ENCODE data around the gene IL1B.

IL1B gene

DNA sequence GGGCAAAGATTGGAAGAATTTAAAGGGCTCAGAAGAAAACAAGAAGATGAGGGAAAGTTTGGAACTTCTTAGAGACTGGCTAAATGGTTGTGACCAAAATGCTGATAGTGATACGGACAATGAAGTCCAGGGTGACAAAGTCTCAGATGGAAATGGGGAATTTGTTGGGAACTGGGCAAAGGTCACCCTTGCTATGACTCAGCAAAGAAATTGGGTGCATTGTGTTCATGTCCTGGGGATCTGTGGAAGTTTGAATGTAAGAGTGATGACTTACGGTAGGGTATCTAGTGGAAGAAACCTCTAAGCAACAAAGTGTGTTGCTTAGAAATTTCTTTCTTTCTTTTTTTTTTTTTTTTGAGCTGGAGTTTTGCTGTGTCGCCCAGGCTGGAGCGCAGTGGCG lies 46.3 kb downstream of the IL1B start:
- in situ Hi-C loops (cut with MboI; ENCODE audit: low pct_unique_long_range_greater_than_20kb, low sequenced_read_pairs), result no loop called here
- DNase-seq, result no peak

DNA sequence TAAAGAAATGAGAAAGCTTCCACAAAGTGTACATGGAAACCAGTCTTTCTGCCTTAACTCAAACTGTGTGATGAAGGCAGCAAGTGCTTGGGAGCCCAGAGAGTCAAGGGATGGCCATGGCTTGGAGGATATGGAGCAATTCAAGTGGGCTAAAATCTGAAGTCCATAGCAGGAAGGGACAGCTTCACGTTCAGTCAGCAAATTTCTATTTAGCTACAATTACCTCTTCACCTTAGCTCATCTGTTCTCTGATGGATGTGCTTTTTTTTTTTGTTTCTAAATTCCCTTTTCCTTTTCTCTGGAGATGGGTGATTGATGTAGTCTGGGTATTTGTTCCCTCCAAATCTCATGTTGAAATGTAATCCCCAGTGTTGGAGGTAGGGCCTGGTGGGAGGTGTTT lies 47.4 kb downstream of the IL1B start:
- in situ Hi-C loops (cut with MboI; ENCODE audit: low pct_unique_long_range_greater_than_20kb, low sequenced_read_pairs), result no loop called here
- no peak for DNase-seq

DNA sequence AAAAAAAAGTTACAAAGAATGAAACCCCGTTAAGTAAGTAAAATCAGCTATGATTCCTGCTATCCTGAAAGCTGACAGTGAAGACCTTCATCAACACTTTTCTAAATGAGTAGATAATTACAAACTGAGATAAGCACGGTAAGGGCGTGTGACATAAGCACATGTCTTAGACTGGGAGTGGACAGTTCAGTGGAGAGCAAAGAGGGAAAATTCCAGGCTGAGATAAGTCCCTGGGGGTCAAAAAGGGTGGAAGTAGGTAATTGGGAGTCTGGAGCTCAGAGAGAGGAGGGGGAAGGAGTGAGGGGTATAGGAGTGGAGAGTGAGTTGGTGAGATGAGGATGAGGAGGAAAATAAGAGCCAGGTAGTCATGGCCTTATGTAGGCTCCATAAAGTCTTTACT lies 47.9 kb downstream of the IL1B start:
- in situ Hi-C loops (cut with MboI; ENCODE audit: low pct_unique_long_range_greater_than_20kb, low sequenced_read_pairs), result no loop called here
- no peak for DNase-seq

DNA sequence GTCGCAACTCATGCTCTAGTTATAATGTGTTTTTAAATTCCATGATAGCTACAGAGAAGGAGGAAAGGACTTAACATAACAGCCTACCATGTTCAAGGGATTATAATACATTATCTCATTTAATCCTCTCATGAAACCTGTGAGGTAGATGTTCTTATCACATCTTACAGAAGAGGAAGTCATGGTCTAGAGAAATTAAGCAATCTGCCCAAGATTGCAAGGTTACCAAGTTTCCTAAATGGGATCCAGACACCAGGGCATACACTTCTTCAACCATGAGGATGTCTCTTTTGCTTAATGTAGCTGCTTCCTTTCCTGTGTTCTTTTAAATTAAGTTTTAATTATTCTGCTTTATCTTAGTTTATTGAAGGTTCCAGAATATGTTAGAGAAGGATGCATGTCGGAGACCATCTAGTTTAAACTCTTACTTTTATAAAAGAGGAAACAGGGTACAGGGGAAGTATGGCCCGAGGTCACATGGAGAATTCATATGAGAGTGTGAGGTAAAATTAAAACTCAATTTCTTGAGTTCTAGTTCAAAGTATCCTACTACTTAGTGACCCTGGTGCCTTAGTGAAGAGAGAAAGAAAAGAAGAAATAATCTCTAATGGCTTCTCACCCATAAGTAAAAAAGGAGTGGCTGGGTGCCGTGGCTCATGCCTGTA lies 48.7 kb downstream of the IL1B start:
- in situ Hi-C loops (cut with MboI; ENCODE audit: low pct_unique_long_range_greater_than_20kb, low sequenced_read_pairs), result no loop called here
- peak; percentile 88 for DNase-seq

DNA sequence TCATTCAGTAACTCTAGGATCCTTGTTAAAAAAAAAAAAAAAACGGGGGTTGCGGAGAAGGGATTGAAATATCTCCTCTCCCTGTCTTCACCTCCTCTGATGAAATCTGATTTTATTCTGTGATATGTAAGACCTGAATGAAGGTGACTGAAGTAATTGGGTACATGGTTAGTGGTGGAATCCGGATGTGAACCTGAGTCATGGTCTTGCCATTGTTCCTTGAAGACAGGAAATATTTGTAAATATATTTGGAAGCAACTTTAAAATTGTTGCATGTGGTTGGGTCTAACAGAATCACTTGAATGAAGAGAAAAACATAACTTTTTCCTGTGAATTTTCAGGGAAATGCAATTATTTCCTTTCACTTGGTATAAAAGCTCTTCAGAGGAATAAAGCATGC lies 49.3 kb downstream of the IL1B start:
- in situ Hi-C loops (cut with MboI; ENCODE audit: low pct_unique_long_range_greater_than_20kb, low sequenced_read_pairs), result no loop called here
- no peak for DNase-seq

DNA sequence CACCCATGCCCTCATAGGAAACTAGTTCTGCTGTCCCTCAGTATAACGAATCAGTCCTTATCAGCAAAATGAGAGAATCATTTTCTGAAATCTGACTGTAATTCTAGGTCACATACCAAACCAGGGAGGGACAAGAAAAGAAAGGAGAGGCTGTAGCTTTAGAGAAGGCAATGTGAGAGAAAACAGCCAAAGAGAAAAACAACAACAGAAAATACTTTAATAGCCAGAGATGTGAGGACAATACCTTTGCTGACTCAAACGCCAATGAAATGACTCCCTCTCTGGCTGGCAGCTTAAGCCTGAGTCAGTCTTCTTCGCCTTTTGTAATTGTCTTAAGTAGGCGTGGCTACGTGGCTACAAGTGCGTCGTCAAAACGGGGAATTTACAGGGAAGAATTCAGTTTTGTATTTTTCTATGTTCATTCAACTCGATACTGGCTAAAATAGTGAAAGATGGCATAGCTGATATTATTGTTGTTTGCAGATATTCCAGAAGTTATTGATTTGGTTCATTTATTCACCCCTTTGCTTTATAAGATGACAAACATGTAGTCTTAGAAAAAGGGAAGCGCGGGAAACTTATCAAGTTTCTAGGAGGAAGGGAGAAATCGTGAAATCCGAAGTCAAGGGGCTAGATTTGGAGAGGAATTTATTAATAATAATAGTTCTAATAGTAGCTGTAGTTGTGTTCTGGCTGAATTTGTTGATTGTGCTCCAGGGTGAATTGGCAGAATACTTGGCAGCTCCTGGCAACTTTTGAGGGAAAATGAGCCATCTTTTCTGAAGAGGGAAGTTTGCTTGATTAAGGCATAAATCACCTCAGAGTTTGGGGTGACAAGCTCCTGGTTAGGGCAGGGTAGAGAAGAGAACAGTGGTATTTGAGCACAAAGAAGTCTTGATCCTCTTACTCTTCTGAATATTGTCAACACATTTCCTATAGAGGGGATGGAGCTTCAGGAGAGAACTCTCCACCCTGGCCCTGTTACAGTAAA lies 52.1 kb downstream of the IL1B start, which contains the start of gene IL1A:
Gene IL1A, minus strand, starts transcription at position 295 of the 991 bp plus-strand sequence. CDS start 723 bp downstream, outside the sequence.
- in situ Hi-C loops (cut with MboI; ENCODE audit: low pct_unique_long_range_greater_than_20kb, low sequenced_read_pairs), result no loop called here
- DNase-seq, result no peak

DNA sequence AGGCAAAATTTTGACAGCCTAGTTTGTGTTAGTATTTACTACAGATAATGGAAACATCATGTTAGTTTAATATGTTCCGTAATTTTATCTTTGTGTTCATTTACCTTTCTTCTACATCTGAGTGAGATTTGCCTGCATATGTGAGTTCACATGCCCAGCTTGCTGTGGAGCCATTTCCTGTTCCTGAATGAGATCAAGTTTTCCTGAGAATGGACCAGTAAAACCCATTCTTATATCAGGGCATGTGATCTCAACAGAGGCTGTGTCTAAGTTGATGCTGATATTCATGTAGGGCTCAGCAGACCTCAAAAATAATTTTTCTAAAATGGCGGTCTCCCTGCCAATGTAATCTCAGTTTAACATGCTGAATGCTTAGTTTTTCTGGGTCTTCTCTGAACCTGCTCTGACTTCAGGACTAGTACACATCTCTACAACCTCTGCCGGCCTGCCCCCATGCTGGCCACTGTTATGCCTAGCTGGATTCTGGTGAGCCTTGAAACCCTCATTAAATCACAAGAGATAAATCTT lies 53.3 kb downstream of the IL1B start:
- in situ Hi-C loops (cut with MboI; ENCODE audit: low pct_unique_long_range_greater_than_20kb, low sequenced_read_pairs), result no loop called here
- DNase-seq, result no peak

DNA sequence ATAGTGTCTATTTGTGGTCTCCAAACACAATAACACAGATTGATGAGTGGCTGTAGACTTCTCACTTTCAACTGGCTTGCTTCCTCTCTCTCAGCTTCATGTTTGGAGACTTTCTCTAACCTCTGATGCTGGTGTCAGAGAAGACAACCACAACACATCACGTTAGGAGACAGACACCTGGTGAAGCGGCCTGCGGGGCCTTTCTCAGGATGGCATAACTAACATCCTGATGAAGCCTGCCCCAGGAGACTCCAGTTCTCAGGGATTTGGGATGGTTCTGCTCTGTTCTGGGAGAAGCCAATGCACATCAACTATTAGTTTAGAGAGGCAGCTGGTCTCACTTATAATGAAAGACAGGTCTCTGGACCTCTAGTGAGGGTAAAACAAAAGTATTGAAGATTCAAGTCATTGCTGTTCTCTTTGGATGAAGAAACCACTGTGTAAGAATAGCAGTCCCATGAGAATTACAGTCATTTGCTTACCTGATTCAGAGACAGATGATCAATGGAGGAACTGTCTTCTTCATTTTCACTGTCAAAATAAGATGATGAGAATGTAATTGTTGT lies 54.3 kb downstream of the IL1B start:
- DNase-seq, result no peak
- in situ Hi-C loops (cut with MboI; ENCODE audit: low pct_unique_long_range_greater_than_20kb, low sequenced_read_pairs), result no loop called here
